ENCODE measurements around the gene GRM8. TPM values are rescaled to one million over a fixed set of nuclear protein-coding genes. Genes with fewer than 3 reads are reported as not detected.
A peak's percentile ranks its signal among the peaks of the same experiment; 100 is the strongest.

Gene GRM8
- total and polyA plus RNA-seq, 9 of the 15 experiments (the other 6 are each of a cell fraction or from before 2014, with no cell fraction given): 0.13 TPM; not detected in 7

GRCh38 chr7:127253281-127254162, 781 bp upstream of the GRM8 start (continued):
- TF ChIP-seq RNF219 (CRISPR knock-in tag; IDR thresholded peaks at IDR 0.05) (no peak), ZNF197 (CRISPR knock-in tag; IDR thresholded peaks at IDR 0.05; ENCODE audit: low read depth) (no peak), MGA (IDR thresholded peaks at IDR 0.05) (peak; percentile 52), ZNF778 (CRISPR knock-in tag; IDR thresholded peaks at IDR 0.05) (no peak), TEAD2 (tag; IDR thresholded peaks at IDR 0.05) (no peak), ZNF175 (CRISPR knock-in tag; IDR thresholded peaks at IDR 0.05; ENCODE audit: low read depth) (no peak), RBM39 (optimal IDR thresholded peaks at IDR 0.05; ENCODE audit: low read depth, low read length) (no peak), ETV5 (CRISPR knock-in tag; IDR thresholded peaks at IDR 0.05; ENCODE audit: low read depth) (no peak), MCM3 (IDR thresholded peaks at IDR 0.05) (no peak), NR2F6 (CRISPR knock-in tag; IDR thresholded peaks at IDR 0.05) (no peak), NFIX (CRISPR knock-in tag; IDR thresholded peaks at IDR 0.05; ENCODE audit: low read depth) (no peak), ZNF3 (CRISPR knock-in tag; IDR thresholded peaks at IDR 0.05) (no peak), ZNF780A (CRISPR knock-in tag; IDR thresholded peaks at IDR 0.05) (peak; percentile 12; the same call in 1 of the 2 replicates), PHF21A (IDR thresholded peaks at IDR 0.05; ENCODE audit: borderline replicate concordance, low read depth) (0 out of 2 replicates have a peak, but pooled peaks have one; percentile 12)

Measured in K562 (cell line).